HG02678 (cell line): ENCODE results near the gene DIS3L2.

Source experiments
- ATAC-seq: cut with Tn5 transposase; IDR thresholded peaks from one replicate; pipeline ENCODE4 v1.9.1; 2021; ENCODE audit warnings: mild to moderate bottlenecking, moderate library complexity; ENCODE audit not compliant: unreplicated experiment

DIS3L2 gene

DNA sequence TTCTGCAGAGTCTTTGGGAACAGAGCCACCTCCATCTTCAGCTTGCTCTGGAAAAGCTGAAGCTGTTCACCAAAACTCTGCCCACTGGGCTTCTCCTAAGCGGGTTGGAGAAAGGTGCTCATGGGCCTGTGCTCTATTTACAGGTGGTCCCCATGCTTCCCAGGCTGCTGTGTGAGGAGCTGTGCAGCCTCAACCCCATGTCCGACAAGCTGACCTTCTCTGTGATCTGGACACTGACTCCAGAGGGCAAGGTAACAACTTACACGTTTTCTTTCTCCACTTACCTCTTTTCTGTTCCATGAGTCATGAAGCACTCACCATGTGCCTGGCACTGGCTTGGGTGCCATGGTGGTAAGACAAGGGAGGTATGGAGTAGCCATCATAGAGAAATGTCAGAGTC is 287.6 kb downstream of the DIS3L2 start:
- ATAC-seq, result no peak

DNA sequence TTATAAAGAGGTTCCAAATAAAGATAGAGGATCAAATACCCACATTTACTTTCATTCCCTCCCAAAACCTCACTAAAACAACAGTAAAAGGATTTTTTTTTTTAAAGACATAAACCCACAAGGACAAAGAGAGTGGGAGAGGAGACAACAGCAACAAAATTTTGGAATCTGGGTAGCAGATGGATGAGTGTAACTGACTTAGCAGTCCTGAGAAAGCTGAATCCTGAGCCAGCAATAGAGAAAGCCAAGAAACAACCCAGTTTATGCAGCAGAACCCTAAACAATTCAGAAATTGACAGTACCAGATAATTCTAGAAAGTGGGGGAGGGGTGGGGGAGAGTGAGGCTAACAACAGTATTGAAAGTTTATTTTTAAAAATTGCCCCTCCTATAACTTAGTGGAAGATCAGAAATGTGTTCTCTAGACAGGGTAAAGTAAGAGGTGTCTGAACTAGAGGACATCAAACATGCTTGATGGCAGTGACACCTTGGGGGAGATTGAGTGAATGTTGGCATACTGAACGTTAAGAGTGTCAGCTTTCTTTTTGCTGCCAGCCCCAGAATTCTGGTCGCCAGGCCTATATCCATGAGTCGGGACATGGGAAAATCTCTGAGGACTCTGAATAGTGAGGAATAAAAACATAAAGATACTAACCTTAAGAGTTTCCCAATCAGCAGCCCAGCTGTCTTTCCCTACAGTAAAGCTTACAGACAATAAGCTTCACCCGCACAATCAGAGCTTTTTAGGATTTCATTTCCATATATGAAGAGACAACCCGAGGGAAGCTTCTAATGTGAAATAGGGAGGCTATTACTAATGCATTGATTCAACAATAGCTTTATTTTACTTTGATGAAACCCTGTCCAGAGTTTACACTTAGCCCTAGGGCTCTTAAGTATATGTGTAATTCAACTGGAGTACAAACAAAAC is 289.0 kb downstream of the DIS3L2 start:
- ATAC-seq, result no peak

DNA sequence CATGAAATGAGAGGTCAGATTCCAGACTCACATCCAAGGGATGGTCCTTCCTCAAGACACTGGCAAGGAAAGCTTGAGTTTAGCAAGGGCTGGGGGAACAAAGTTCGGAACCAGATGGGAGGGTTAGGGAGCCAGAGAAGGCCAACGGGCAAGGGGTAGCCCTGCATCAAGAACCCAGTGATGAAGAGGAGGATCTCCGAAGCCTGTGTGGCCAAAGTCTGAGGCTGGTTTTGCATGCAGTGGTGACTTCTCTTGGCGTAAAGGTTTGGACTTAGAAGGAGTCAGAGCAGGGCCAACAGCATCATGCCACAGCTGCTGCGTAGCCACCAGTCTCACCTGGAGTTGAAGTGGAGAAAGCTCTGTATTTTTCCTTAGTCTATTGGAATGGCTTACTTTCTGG is 293.5 kb downstream of the DIS3L2 start:
- no peak for ATAC-seq

DNA sequence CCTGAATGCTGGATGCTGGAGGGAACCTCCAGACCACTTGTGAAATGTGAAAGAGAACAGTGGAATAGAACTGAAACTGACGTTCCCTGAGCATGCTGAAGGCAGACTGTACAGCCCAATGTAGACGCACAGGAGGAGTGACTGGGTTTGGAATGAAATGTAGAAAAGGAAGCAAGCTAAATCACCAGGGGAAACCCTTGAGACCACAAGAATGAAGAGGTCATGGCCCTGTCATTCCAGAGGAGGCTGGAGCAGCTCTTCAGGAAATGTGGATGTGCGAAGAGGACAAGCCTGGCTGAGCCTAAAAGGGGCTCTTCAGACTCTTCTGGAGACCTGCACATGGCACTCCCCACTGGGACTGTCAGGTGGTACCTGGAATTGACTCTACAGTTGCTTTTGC is 298.6 kb downstream of the DIS3L2 start:
- no peak for ATAC-seq

DNA sequence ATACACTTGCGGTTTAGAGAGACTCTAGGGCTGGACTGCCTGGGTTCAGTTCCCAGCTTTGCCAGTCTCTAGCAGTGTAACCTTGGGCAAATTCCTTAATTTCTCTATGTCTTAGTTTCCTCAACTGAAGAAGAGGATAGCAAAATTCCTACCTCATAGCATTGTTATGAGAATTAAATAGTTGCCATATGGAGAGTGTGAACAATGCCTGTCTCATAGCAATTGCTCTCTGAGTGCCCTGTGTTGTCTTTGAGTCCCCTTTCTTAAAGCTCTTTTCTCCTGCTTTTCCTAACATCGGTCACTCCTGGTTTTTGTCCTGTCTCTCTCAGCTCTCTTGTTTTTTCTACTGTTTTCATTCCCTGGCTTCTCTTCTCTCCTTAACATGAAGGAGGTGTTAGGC is 300.3 kb downstream of the DIS3L2 start:
- no peak for ATAC-seq

DNA sequence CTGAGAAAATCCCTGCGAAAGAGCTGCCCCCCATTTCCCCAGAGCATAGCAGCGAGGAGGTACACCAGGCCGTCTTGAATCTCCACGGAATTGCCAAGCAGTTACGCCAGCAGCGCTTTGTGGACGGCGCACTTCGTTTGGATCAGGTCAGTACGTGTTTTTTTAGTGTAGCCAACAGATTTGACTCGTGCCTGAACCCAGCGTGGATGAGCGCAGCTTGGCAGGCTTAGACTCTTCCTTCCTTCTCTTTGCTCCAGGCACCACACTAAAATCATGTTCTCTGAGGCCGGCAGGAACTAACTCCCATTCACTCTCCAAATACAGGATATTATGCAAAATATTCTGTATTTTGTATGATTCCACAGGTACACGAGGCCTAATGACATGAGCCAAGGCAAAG is 301.8 kb downstream of the DIS3L2 start:
- ATAC-seq, result no peak

DNA sequence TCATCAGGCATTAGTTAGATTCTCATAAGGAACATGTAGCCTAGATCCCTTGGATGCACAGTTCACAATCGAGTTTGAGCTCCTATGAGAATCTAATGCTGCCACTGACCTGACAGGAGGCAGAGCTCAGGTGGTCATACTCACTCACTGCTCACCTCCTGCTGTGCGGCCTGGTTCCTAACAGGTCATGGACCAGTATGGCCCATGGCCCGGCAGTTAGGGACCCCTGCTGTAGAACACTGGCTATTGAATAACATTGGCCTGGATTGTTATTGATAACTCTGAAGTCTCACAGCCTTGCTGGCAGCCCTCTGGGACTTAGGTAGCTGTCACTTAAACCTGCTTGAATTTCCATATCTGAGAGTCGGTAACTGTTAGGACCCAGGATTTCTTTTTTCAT is 302.6 kb downstream of the DIS3L2 start:
- no peak for ATAC-seq

DNA sequence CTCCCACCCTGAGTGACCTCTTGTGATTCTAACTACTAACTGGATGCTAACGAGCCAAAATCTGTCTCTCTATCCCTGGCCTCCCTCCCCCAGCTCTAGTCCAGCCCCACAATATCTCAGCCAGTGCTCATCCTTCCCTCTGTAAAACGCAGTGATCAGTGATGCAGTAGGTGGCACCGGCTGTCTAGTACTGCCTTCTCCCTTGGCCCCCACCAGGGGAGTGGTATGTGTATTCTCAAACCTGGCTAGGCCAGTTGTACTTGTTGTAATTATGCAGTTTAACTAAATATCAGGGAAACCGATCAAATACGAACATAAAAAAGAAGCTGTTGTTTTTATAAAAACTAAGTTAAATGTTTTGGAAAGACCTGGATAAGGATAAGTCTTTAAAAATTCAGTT is 303.8 kb downstream of the DIS3L2 start:
- no peak for ATAC-seq

DNA sequence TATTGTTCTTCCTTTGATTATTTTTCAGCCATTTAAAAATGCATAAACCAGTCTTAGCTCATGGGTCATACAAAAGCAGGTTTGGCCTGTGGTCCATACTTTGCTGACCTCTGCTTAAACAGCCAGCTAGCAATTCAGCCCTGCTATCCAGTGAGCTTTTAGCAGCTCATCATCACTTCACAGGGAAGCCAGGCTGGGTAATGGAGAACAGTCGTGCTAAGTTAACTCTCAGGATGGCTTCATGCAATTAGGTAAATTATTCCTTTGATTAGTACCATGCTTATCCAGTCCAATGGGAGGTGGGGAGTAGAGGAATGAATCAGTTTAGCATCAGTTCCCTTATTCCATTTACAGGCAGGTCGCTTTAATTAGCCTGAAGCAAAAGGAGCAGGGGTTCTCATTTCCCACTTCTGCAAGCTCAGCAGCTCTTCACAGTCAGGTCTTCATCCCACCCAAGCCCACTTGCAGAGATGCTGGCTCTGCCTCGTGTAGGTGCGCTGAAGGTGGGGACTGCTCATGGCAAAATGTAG is 307.2 kb downstream of the DIS3L2 start:
- no peak for ATAC-seq

DNA sequence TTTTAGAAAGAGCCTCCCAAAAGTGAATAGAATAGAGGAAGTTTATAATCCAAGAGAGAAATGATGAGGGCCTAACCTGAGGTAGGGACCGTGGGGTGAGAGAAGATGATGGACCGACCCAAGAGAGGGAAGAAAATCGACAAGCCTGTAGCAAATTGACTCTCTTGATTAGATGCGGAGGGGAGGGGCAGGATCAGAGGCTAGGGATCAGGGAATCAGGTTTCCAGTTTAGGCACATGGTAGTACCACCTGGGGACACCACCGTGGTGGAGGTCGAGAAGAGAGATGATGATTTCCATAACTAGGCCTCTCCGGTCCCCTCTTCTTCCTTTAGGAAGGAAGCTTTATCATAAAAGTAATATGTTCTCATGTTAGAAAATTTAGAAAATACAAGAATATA is 308.4 kb downstream of the DIS3L2 start:
- ATAC-seq, result no peak

DNA sequence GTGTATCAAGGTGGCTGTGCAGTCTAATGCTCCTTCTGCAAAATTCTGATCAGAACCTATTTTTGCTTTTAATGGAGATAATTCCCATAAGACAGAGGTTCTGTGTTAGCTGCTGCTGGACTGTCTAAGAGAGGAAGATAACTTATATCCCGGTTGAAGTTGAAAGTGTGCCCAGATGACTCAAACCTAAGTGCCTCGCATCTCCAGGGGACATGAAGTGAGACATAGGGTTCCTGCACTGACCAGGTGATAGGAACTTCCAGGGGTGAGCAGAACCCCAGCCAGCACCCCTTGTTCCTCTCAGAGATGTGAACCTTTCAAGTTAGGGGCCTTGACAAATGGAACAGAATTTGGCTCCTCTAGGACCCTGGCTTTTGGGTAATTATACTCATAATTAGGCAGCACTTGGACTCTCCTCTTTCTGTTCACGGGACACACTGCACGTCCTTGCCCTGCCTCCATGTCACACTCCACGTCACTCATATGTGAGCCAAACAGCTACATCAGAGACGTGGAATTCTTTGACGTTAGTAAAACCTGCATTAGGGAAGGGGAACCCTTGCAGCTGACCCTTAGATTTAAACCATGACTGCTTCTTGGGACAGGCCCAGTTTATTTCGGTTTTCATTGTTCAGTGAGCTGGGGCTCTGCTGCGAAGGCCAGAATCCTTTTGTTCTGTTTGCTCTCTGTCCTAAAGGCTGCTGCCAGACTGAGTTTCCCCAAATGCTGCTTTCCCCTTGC is 312.6 kb downstream of the DIS3L2 start:
- no peak for ATAC-seq

DNA sequence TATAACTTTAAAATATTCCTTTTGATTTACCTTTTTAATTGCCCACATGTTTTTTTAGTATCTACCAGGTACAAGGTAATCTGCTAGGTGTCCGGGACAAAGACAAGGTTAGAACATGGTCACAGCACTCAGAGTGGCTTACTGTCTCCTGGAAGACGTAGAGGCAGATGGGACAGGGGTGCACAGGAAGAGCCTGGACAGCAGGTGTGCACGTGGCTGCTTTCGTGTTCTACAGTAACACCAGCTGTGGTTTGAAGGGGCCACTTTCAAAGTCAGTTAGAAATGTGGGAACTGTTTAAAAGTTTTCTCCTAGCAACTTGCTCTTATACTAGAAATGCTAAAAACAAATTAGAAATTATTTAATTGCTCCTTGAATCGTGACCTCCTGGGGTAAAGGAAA is 314.2 kb downstream of the DIS3L2 start:
- no peak for ATAC-seq

DNA sequence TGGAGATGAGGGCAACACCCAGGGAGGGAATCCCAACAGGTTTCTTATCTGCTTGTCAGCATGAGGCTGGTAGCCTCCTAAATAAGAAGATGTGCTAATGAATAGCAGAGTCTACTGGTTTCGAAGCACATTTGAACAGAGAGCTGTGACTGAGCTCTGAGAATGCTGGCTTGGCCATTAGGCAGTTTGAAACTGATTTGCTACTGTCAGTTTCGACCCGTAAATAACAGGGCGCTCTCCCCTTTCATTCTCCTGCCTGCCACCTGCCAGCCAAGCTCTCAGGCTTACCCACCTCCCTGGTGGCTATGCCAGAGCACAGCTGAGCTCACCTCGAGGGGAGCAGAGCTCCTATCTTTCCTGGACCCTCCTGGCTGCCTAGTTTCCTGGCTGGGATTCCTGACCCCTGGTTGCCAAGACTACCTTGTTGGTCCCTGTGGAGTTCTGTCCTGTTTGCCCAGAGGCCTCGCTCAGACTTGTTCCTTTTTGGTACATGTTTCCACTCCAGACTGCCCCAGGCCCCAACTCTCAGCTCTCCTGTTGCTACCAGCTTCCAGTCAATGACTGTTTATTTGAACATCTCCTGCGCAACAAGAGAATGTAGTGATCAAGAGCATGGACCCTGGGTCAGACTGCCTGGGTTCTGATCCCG is 314.7 kb downstream of the DIS3L2 start:
- no peak for ATAC-seq

DNA sequence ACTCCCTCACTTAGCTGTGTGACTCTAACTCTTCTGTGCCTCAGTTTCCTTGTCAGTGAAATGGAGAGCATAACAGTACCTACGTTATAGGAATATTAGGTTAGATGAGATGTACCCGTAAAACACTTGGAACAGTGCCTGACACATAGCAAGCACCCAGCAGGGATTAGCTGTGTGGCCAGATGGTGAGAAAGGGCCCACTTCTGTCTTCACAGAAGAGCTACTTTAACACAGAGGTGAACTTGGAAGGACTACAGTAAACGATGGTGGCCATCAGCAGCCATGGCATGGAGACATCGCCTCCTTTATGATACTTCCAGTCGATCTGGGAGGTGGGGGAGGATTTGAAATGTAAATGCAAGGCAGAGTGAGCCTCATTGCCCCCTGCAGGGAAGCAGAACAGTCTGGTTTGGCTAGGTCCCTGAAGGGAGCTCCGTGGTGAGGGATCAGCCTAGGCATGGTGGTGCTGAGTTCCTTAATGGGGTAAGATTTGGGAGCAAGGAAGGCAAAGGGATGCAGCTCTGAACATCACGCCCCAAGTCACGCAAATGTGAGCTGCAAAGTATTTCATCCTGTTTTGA is 315.3 kb downstream of the DIS3L2 start:
- ATAC-seq, result no peak

DNA sequence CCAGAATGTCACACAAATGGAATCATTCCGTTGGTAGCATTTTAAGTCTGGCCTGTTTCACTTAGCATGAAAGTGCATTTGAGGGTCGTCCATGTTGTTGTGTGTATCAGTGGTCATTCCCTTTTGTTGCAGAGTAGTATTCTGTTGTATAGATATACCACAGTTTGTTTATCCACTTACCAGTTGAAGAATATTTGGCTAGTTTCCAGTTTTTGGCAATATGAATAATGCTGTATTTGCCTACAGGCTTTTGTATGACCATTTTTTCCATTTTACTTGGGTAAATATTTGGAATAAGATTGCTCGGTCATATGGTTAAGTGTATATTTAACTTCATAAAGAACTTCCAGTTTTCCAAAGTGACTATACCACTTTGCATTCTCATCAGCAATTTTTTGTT is 317.0 kb downstream of the DIS3L2 start:
- no peak for ATAC-seq

DNA sequence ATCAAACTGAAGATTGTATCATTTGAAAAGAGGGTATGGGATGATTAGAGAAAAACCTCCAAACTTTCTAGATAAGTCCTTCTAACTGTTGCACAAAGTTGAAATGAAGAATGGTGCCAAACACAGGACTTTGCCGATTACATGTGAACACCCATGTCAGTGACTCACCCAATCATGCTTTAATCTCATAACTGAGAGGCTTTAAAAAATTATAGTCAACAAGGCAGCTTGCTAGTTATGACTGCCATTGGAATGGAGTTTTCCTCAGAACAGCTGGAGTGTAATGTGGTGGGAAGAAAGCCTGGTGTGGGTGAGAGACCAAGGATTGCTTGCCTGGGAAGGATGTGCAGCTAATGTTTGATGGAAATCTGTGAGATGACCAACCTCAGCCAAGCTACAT is 318.8 kb downstream of the DIS3L2 start:
- no peak for ATAC-seq

DNA sequence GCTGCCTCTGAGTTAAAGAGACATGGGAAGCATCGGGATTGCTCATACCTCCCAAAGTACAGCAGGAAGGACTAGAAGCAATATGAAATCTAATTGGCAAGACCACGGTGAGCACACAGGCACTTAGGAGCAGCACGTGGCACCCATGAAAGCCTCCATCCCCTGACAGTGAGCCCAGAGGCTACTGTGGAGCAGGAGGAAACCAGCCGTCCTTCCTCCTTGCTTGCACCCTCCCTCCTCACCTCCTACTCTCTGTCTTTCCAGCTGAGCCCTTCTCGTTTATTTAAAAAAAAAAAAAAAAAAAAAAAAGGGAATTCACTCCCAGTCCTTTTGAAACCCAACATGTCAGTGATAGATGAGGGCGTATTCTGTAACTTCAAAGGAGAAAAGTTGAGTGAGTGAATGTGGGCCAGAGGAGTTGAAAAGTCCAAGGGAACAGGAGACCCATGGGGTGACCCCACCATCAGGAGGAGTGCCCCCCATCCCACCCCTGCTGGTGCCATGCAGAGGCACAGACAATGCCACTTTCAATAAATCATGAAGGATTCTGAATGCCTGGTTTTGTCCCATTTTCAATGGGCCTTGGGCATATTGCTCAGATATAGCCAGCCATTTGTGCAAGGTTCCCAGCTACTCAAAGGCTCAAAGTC is 320.5 kb downstream of the DIS3L2 start:
- no peak for ATAC-seq

DNA sequence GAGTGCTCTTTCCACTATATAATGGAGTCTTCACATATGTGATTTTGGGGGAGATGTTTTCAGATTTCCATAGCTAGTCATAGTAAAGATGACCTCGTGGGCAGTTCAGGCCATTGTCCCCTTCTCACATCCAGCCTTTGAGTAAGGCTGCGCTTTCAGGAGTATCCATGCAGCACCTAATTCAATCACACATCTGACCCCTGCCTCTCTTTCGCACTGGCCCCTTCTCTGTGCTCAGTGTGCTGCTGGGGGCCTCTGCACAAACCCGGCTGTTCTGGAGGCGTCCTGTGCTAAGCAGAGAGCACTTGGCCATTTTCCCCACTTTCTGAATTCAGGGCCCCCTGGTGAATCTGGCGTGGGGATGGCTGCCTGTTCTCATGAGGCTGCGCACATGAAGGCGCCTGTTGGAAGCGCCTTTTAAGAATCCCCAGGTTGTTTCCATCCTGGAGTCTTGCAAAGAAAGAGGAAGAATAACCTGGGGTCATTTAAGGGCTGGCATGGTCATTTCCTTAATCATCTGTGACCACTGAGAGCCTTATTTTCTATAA is 321.1 kb downstream of the DIS3L2 start:
- no peak for ATAC-seq

DNA sequence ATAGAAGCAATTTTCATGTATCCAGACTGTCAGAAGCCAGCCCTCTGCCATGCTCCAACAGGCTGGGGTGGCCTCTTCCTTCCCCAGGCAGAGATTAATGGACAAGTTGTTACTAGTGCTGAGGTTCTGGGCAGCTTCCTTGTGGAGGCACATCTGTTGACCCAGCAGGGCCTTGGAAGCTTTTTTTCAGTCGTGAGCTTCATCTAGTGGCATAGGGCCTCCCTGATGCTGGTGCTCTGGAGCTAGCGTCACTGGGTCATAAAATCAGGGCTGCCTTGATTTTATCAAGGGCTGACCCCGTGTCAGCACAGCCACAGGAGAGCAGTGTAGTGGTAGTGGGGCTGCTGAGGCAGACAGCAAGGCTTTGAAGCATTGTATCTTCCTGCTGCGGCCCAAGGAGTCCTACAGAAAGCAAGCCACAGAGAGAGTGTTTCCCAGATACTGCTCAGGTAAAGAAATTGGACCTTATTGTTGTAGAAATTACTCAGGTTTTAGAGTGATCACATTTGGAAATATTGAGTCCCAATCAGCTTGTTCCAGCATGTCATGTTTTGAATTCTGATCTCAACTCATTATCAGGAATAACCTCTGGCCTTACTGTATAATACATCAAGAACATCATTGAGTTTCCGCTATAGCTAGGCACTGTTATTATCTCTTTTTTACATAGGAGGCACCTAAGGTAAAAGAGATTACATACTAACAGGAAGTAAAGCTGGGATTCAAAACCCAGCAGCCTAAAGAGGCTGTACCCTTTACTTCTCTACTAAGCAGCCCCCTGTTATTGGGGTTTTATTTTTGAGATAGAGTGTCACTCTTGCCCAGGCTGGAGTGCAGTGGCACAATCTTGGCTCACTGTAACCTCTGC is 324.7 kb downstream of the DIS3L2 start:
- ATAC-seq, result no peak
